ENCODE results near the gene MRGPRX4. TPM values are rescaled to one million over a fixed set of nuclear protein-coding genes. Genes with fewer than 3 reads are reported as not detected.
"Not testable (repeated sequence)": the region's sequence is repeated elsewhere in the genome, so short reads cannot be mapped to it uniquely, and the experiment has no call there.

The MRGPRX4 gene
- total RNA-seq, 4 donors from 2014 or later: not detected

GRCh38 chr11:18171377-18172000, 1.1 kb upstream of the MRGPRX4 start:
- no peaks in the 10 kb centered on the region for H3K36me3 ChIP-seq
- no peaks in the 10 kb centered on the region for H3K4me1 ChIP-seq
- WGBS: 62% methylated on average over 4 of the region's 4 CpGs
- no peaks in the 10 kb centered on the region for H3K9me3 ChIP-seq
- H3K4me3 ChIP-seq: no peak overlapping the region
- TF ChIP-seq EP300 (IDR thresholded peaks at IDR 0.05) (no peak), CTCF (IDR thresholded peaks at IDR 0.05) (peak in 1 of 2 donors; percentile 57)
- DNase-seq (ENCODE audit: low spot score in 2 of 2): no peak
- H3K27me3 ChIP-seq: peaks cover 4% of the 10 kb centered on the region
- H3K27ac ChIP-seq: no peak overlapping the region

DNA sequence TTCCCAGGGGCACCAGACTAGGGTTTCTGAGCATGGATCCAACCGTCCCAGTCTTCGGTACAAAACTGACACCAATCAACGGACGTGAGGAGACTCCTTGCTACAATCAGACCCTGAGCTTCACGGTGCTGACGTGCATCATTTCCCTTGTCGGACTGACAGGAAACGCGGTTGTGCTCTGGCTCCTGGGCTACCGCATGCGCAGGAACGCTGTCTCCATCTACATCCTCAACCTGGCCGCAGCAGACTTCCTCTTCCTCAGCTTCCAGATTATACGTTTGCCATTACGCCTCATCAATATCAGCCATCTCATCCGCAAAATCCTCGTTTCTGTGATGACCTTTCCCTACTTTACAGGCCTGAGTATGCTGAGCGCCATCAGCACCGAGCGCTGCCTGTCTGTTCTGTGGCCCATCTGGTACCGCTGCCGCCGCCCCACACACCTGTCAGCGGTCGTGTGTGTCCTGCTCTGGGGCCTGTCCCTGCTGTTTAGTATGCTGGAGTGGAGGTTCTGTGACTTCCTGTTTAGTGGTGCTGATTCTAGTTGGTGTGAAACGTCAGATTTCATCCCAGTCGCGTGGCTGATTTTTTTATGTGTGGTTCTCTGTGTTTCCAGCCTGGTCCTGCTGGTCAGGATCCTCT, 709 bp downstream of the MRGPRX4 start:
- DNase-seq (ENCODE audit: low spot score in 2 of 2): no peak
- TF ChIP-seq CTCF (IDR thresholded peaks at IDR 0.05) (no peak), EP300 (IDR thresholded peaks at IDR 0.05) (no peak), POLR2A (IDR thresholded peaks at IDR 0.05) (no peak), POLR2AphosphoS5 (IDR thresholded peaks at IDR 0.05) (no peak)
- 87% methylated on average over 28 of the region's 28 CpGs for WGBS
- H3K27ac ChIP-seq: no peak overlapping the region
- peaks cover 4% of the 10 kb centered on the region for H3K27me3 ChIP-seq
- no peaks in the 10 kb centered on the region for H3K9me3 ChIP-seq
- H3K36me3 ChIP-seq: no peaks in the 10 kb centered on the region
- H3K4me1 ChIP-seq: no peaks in the 10 kb centered on the region
- no peak overlapping the region for H3K4me3 ChIP-seq

DNA sequence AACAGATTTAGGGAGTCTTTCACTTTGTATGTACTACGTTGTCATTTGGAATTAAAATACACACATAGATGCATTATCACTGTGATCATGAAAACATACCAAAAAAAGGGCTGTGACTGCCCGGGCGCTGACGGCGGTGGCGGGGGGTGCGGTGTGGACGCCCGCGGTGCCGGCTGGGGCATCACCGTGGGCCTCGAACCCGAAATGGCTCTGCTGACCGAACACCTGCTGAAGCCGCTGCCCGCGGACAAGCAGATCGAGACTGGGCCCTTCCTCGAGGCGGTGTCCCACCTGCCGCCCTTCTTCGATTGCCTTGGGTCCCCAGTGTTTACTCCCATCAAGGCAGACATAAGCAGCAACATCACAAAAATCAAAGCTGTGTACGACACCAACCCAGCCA, 16.2 kb downstream of the MRGPRX4 start:
- no peak overlapping the region for H3K4me3 ChIP-seq
- H3K36me3 ChIP-seq: no peaks in the 10 kb centered on the region
- TF ChIP-seq EP300 (IDR thresholded peaks at IDR 0.05) (no peak), CTCF (IDR thresholded peaks at IDR 0.05) (no peak), POLR2AphosphoS5 (IDR thresholded peaks at IDR 0.05) (no peak), POLR2A (IDR thresholded peaks at IDR 0.05) (no peak)
- DNase-seq (ENCODE audit: low spot score in 2 of 2): no peak
- no peaks in the 10 kb centered on the region for H3K4me1 ChIP-seq
- no peaks in the 10 kb centered on the region for H3K9me3 ChIP-seq
- no peak overlapping the region for H3K27ac ChIP-seq
- no peaks in the 10 kb centered on the region for H3K27me3 ChIP-seq
- WGBS: 95% methylated on average over 23 of the region's 24 CpGs

DNA sequence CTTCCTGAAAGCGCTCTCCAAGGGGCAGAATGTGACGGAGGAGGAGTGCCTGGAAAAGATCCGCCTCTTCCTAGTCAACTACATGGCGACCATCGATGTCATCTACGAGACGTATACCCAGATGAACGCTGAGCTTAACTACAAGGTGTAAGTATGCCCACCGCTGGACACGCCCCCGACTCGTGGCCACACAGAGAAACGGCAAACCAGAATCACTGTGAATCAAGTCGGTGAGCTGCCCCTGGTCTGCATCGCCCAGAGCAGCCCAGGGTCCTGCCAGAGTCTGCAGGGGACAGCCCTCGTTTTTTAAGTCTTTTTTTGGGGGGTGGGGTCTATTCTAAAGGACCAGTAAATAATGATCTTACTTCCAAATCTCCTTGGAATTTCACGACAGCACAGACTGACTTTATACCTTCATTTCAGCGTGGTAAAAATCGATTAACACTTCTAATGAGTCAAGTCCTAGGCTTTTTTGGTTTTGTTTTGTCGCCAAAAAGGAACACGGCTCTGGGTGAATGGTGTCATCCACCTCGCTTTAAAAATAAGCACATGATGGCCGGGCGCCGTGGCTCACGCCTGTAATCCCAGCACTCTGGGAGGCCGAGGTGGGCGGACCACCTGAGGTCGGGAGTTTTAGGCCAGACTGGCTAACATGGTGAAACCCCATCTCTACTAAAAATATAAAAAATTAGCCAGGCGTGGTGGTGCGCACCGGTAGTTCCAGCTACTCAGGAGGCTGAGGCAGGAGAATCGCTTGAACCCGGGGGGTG, 17.0 kb downstream of the MRGPRX4 start:
- not testable (repeated sequence) for DNase-seq (ENCODE audit: low spot score in 2 of 2); H3K27me3 ChIP-seq; H3K4me3 ChIP-seq; H3K9me3 ChIP-seq; H3K27ac ChIP-seq; H3K36me3 ChIP-seq; H3K4me1 ChIP-seq
- WGBS: 93% methylated on average over 34 of the region's 34 CpGs

GRCh38 chr11:18191376-18191775, 18.7 kb downstream of the MRGPRX4 start:
- 96% methylated on average over 3 of the region's 3 CpGs for WGBS
- no peaks in the 10 kb centered on the region for H3K4me1 ChIP-seq
- no peaks in the 10 kb centered on the region for H3K27me3 ChIP-seq
- no peak overlapping the region for H3K27ac ChIP-seq
- H3K9me3 ChIP-seq: no peaks in the 10 kb centered on the region
- no peaks in the 10 kb centered on the region for H3K36me3 ChIP-seq
- no peak for TF ChIP-seq CTCF (IDR thresholded peaks at IDR 0.05)
- TF ChIP-seq POLR2A (IDR thresholded peaks at IDR 0.05): no peak
- no peak for DNase-seq (ENCODE audit: low spot score in 2 of 2)
- H3K4me3 ChIP-seq: no peak overlapping the region
